Activated T-helper 1 cell treated with Interleukin-2 at 50 U/mL for 16 hours (primary cell): ENCODE measurements around the gene WNT9A.
"Not testable (repeated sequence)": the region's sequence is repeated elsewhere in the genome, so short reads cannot be mapped to it uniquely, and the experiment has no call there.

ENCODE experiments used
- DNase-seq: peaks from one replicate; pipeline ENCODE4 v3.0.0-alpha.2; 2020; ENCODE audit warnings: low read depth

WNT9A gene

GRCh38 chr1:227886503-227886961, 61.2 kb downstream of the WNT9A start:
- DNase-seq, result no peak

- DNase-seq, result no peak
Measured at GRCh38 chr1:227885648-227886502, 61.9 kb downstream of the WNT9A start.

- no peak for DNase-seq
Measured at GRCh38 chr1:227885135-227885647, 62.5 kb downstream of the WNT9A start.

- no peak for DNase-seq
Measured at GRCh38 chr1:227884370-227885134, 63.2 kb downstream of the WNT9A start.

GRCh38 chr1:227883641-227884301, 64.0 kb downstream of the WNT9A start:
- DNase-seq, result no peak

GRCh38 chr1:227883073-227883520, 64.6 kb downstream of the WNT9A start:
- DNase-seq, result no peak

GRCh38 chr1:227880342-227880924, 67.3 kb downstream of the WNT9A start:
- no peak for DNase-seq

GRCh38 chr1:227877810-227878209, 69.9 kb downstream of the WNT9A start:
- DNase-seq, result not testable (repeated sequence)

- DNase-seq, result not testable (repeated sequence)
Measured at GRCh38 chr1:227871892-227872291, 75.8 kb downstream of the WNT9A start.

- no peak for DNase-seq
Measured at GRCh38 chr1:227870366-227870765, 77.4 kb downstream of the WNT9A start.

- DNase-seq, result no peak
Measured at GRCh38 chr1:227869851-227870305, 77.9 kb downstream of the WNT9A start.

GRCh38 chr1:227869279-227869842, 78.4 kb downstream of the WNT9A start:
- no peak for DNase-seq
